Stimulated activated CD8-positive, alpha-beta memory T cell treated with anti-CD3 and anti-CD28 coated beads, Interleukin-4, amount 100 ng/mL, for 24 hours (primary cell): ENCODE data around the gene DIP2C.
A peak's percentile ranks its signal among the peaks of the same experiment; 100 is the strongest.
"Not testable (repeated sequence)": the region's sequence is repeated elsewhere in the genome, so short reads cannot be mapped to it uniquely, and the experiment has no call there.

Source experiments
- DNase-seq: peaks from one replicate; pipeline ENCODE4 v3.0.0-alpha.2; 2020; ENCODE audit warnings: low read depth

DIP2C gene

GRCh38 chr10:351770-352334, 337.6 kb downstream of the DIP2C start:
- peak; percentile 9 for DNase-seq

GRCh38 chr10:350981-351501, 338.4 kb downstream of the DIP2C start:
- DNase-seq, result no peak

- no peak for DNase-seq
Observed at GRCh38 chr10:349081-349480, 340.4 kb downstream of the DIP2C start.

GRCh38 chr10:348456-348855, 341.0 kb downstream of the DIP2C start:
- DNase-seq, result no peak

- DNase-seq, result not testable (repeated sequence)
Observed at GRCh38 chr10:347774-348173, 341.7 kb downstream of the DIP2C start.

GRCh38 chr10:347190-347589, 342.3 kb downstream of the DIP2C start:
- not testable (repeated sequence) for DNase-seq

GRCh38 chr10:344582-345200, 344.8 kb downstream of the DIP2C start:
- no peak for DNase-seq

GRCh38 chr10:343231-344220, 345.9 kb downstream of the DIP2C start:
- DNase-seq, result no peak

GRCh38 chr10:341081-341740, 348.3 kb downstream of the DIP2C start:
- no peak for DNase-seq

GRCh38 chr10:340646-341045, 348.8 kb downstream of the DIP2C start:
- no peak for DNase-seq

GRCh38 chr10:339038-339391, 350.5 kb downstream of the DIP2C start:
- DNase-seq, result no peak

GRCh38 chr10:338171-339037, 351.1 kb downstream of the DIP2C start:
- no peak for DNase-seq

- DNase-seq, result no peak
Observed at GRCh38 chr10:336247-336646, 353.2 kb downstream of the DIP2C start.

- no peak for DNase-seq
Observed at GRCh38 chr10:335151-335800, 354.2 kb downstream of the DIP2C start.

GRCh38 chr10:331186-331585, 358.3 kb downstream of the DIP2C start:
- no peak for DNase-seq

- peak; percentile 14 for DNase-seq
Observed at GRCh38 chr10:329361-330099, 359.9 kb downstream of the DIP2C start.

- no peak for DNase-seq
Observed at GRCh38 chr10:327889-328852, 361.3 kb downstream of the DIP2C start.

- no peak for DNase-seq
Observed at GRCh38 chr10:326894-327635, 362.4 kb downstream of the DIP2C start.
